Epithelial cell of prostate (primary cell): ENCODE measurements around the gene SNTB2.
"Not testable (repeated sequence)": the region's sequence is repeated elsewhere in the genome, so short reads cannot be mapped to it uniquely, and the experiment has no call there.

Experiments used
- DNase-seq: peaks from one replicate; pipeline ENCODE4 v3.0.0-alpha.2; 2011; ENCODE audit warnings: low read depth, low spot score
- H3K27ac ChIP-seq: fragments of 450-650 bp; 2 replicates; pipeline ENCODE4 v1.5.1; 2017; ENCODE audit warnings: mild to moderate bottlenecking

Gene SNTB2

GRCh38 chr16:69225121-69225520 is 38.2 kb downstream of the SNTB2 start:
- no peak overlapping the region for H3K27ac ChIP-seq
- no peak for DNase-seq

DNA sequence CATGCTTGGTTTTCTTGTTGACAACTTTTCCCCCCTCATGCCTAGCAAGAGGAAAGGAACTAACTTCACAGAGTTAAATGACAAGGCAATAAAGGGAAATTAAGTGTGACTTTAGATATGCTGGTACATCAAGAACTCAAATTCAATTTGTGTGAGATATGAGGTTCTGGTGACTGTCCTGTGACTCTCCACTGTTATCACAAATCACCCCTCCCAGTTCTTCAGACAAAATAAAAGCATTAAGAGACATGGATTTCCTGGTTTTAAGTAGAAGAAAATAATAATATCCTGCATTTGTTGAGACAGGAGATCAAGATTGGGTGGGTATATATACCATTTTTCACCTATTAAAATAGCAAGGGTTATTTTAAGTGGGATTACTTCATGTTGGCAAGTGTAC is 46.2 kb downstream of the SNTB2 start:
- DNase-seq = no peak
- no peak overlapping the region for H3K27ac ChIP-seq

GRCh38 chr16:69234460-69234859 is 47.5 kb downstream of the SNTB2 start:
- H3K27ac ChIP-seq = no peak overlapping the region
- no peak for DNase-seq

- H3K27ac ChIP-seq = no peak overlapping the region
- no peak for DNase-seq
Observed at GRCh38 chr16:69236319-69236718, 49.4 kb downstream of the SNTB2 start.

DNA sequence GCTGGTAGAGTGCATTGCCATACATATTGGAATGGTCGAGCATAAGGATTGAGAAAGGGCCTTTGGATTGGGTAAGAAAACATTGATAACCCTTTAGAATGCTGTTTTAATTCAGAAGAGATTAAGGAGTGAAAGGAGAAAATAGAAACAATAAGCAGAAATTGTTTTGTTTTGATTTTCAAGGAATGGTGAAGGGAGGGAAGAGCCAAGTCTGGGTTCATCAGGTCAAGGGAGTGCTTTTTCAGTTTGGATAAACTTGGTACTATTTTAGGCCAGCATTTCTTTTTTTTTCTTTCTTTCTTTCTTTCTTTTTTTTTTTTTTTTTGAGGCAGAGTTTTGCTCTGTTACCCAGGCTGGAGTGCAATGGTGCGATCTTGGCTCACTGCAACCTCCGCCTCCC is 50.3 kb downstream of the SNTB2 start:
- no peak overlapping the region for H3K27ac ChIP-seq
- DNase-seq = no peak

DNA sequence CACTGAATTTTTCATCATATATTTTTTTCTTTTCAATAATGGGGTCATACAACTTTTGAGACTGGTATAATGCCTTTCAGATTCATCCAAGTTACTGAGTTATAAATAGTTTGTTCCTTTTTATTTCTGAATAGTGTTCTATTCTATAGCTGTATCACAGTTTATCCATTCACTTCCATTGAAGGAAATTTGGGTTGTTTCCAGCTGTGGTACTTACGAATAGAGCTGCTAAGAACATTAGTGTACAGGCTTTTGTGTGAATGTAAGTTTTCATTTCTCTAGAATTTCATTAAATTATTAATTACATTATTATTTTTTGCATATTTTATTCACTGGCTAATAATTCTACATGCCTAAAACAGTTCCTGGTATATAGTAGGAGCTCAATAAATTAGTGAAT is 52.9 kb downstream of the SNTB2 start:
- DNase-seq = no peak
- no peak overlapping the region for H3K27ac ChIP-seq

DNA sequence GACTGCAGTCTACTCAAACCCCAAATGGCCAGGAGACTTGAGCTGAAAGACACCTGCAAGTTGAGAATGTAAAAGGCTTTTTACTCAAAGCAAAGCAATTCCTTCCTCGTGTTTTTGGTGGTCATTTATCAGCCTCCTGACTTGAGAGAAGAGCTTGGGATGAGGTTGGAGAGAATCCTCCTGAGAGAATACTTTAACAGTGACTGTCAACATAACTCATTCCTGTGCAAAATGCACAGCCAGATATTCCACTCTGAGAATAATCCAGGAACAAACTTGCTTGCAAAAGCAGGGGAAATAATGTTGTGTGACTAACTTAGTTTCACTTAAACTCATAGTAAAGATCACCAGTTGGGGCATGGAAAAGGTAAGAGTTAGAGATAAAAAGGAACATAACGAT is 53.4 kb downstream of the SNTB2 start:
- no peak for DNase-seq
- H3K27ac ChIP-seq = no peak overlapping the region

- H3K27ac ChIP-seq = no peak overlapping the region
- no peak for DNase-seq
Observed at GRCh38 chr16:69241926-69242325, 55.0 kb downstream of the SNTB2 start.

- no peak overlapping the region for H3K27ac ChIP-seq
- DNase-seq = no peak
Observed at GRCh38 chr16:69243479-69243878, 56.5 kb downstream of the SNTB2 start.

GRCh38 chr16:69244336-69244735 is 57.4 kb downstream of the SNTB2 start:
- DNase-seq = no peak
- H3K27ac ChIP-seq = no peak overlapping the region

GRCh38 chr16:69250081-69250480 is 63.1 kb downstream of the SNTB2 start:
- no peak for DNase-seq
- no peak overlapping the region for H3K27ac ChIP-seq

DNA sequence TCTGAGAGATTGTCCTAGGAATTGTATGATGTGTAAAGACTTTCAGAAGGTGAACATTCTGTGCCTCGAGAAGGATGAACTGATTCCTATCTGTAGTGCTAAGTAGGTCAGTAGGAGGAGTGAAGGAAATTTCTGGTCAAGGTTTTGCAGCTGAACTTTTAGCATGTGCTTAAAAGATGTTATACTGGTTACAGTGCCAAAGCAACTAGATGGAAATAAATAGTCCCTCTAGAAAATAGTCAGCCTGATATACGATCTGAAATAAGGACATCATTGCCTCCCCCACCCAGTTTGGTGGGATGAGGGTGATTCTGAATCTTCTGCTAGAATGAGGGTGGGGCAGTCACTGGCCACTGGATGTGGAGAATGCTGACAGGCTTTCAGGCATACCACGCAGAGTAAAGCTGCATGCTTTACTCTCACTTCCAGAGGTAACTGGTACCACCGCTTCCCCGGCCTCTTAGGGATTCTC is 66.9 kb downstream of the SNTB2 start:
- no peak for DNase-seq
- H3K27ac ChIP-seq = no peak overlapping the region

GRCh38 chr16:69259428-69259764 is 72.4 kb downstream of the SNTB2 start:
- H3K27ac ChIP-seq, DNase-seq: not testable (repeated sequence)

GRCh38 chr16:69260019-69260418 is 73.1 kb downstream of the SNTB2 start:
- DNase-seq = no peak
- no peak overlapping the region for H3K27ac ChIP-seq

GRCh38 chr16:69260506-69260905 is 73.5 kb downstream of the SNTB2 start:
- H3K27ac ChIP-seq = no peak overlapping the region
- no peak for DNase-seq

DNA sequence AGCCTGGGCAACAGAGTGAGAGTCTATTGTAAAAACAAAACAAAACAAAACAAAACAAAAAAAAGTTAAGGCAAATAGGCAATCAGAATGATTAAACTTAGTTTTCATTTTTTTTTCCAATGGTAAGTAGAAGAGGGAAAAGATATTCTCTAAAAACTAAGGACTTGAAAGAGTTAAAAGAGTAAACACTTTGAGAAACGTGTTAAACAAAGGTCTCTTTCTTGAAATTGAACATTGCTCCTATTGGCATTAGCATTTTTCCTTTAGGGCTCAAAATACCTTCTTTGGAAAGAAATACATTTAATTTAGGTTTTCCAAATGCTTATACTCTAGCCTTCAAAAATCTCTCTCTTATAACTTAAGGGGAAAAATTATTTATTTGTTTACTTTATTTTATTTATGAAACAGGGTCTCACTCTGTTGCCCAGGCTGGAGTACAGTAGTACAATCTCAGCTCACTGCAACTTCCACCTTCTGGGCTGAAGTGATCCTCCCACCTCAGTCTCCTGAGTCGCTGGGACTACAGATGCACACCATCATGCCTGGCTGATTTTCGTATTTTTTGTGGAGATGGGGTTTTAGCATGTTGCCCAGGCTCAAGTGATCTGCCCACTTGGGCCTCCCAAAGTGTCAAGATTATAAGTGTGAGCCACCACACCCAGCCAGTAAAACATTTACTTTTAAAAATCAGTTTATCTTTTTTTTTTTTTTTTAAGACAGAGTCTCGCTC is 79.5 kb downstream of the SNTB2 start:
- H3K27ac ChIP-seq = no peak overlapping the region
- no peak for DNase-seq

- H3K27ac ChIP-seq = no peak overlapping the region
- no peak for DNase-seq
Observed at GRCh38 chr16:69267633-69268032, 80.7 kb downstream of the SNTB2 start.

DNA sequence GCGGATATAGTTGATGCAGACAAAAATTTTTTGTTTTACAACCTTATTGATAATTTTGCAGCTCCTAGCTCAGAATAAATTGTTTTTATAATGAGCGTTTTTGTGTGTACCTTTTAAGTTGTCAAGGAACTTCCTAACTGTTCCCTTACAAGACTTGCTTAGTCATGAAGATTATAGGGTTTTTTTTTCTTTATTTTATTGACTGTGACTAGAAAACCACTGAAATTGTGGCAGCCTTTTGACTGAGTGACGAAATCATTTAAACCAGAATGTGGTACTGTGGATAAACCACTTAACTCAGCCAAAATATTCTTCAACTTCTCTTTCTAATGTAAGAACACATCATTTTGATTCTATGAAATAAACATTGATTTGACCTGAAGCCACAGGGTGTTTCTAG is 83.4 kb downstream of the SNTB2 start:
- no peak overlapping the region for H3K27ac ChIP-seq
- no peak for DNase-seq

GRCh38 chr16:69270831-69271230 is 83.9 kb downstream of the SNTB2 start:
- H3K27ac ChIP-seq = no peak overlapping the region
- DNase-seq = no peak

- H3K27ac ChIP-seq = no peak overlapping the region
- no peak for DNase-seq
Observed at GRCh38 chr16:69273009-69273408, 86.0 kb downstream of the SNTB2 start.

DNA sequence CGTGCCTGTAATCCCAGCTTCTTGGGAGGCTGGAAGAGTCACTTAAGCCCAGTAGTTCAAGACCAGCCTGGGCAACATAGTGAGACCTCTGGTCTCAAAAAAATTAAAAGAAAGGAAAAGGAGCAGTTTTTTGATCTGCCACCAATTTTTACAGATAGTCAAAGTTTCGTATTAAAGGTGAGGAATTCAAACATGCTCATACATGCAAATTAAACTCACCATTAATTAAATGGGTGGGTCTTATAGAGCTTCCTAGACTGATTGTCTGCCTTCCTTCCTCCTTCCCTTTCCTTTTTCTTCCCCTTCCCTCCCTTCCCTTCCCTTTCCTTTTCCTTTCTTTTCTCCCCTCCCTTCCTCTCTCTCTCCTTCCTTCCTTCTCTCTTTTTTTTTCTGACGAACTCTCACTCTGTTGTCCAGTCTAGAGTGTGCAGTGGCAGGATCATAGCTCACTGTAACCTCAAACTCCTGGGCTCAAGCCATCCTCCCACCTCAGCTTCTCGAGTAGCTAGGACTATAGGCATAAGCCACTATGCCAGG is 87.8 kb downstream of the SNTB2 start:
- no peak overlapping the region for H3K27ac ChIP-seq
- DNase-seq = no peak
